ENCODE results near the gene PPP2R2C.

The PPP2R2C gene

GRCh38 chr4:6278801-6279197 is 193.6 kb downstream of the PPP2R2C start:
- FAIRE-seq (peak; percentile 92), DNase-seq (ENCODE audit: insufficient read length, low spot score) (peak; percentile 76)
- TF ChIP-seq PAX5 (IDR thresholded peaks at IDR 0.05; ENCODE audit: insufficient read depth, low read length, severe bottlenecking) (no peak), POLR2AphosphoS5 (IDR thresholded peaks at IDR 0.05; ENCODE audit: low read depth, low read length) (no peak), TAF1 (IDR thresholded peaks at IDR 0.05; ENCODE audit: low read depth, low read length) (no peak), POLR2A (IDR thresholded peaks at IDR 0.05; ENCODE audit: low read depth, low read length) (no peak), SPI1 (IDR thresholded peaks at IDR 0.05; ENCODE audit: low read depth, low read length) (peak; percentile 80)

- DNase-seq (ENCODE audit: insufficient read length, low spot score): no peak
- no peak for TF ChIP-seq POLR2A (IDR thresholded peaks at IDR 0.05; ENCODE audit: low read depth, low read length)
- peak; percentile 52 for FAIRE-seq
Measured at GRCh38 chr4:6277935-6278800, 194.2 kb downstream of the PPP2R2C start.

- no peak for FAIRE-seq
- DNase-seq (ENCODE audit: insufficient read length, low spot score): no peak
- TF ChIP-seq POLR2AphosphoS5 (IDR thresholded peaks at IDR 0.05; ENCODE audit: low read depth, low read length): no peak
- TF ChIP-seq POLR2A (IDR thresholded peaks at IDR 0.05; ENCODE audit: low read depth, low read length): no peak
- TF ChIP-seq POU2F2 (IDR thresholded peaks at IDR 0.05; ENCODE audit: low read depth, low read length): no peak
- no peak for TF ChIP-seq SPI1 (IDR thresholded peaks at IDR 0.05; ENCODE audit: low read depth, low read length)
- TF ChIP-seq TAF1 (IDR thresholded peaks at IDR 0.05; ENCODE audit: low read depth, low read length): no peak
- TF ChIP-seq PAX5 (IDR thresholded peaks at IDR 0.05; ENCODE audit: insufficient read depth, low read length, severe bottlenecking): no peak
Measured at GRCh38 chr4:6277139-6277802, 195.1 kb downstream of the PPP2R2C start.

GRCh38 chr4:6275898-6276806 is 196.3 kb downstream of the PPP2R2C start:
- no peak for TF ChIP-seq POU2F2 (IDR thresholded peaks at IDR 0.05; ENCODE audit: low read depth, low read length)
- TF ChIP-seq SPI1 (IDR thresholded peaks at IDR 0.05; ENCODE audit: low read depth, low read length): no peak
- TF ChIP-seq PAX5 (IDR thresholded peaks at IDR 0.05; ENCODE audit: insufficient read depth, low read length, severe bottlenecking): no peak
- no peak for TF ChIP-seq POLR2AphosphoS5 (IDR thresholded peaks at IDR 0.05; ENCODE audit: low read depth, low read length)
- TF ChIP-seq POLR2A (IDR thresholded peaks at IDR 0.05; ENCODE audit: low read depth, low read length): no peak
- TF ChIP-seq TAF1 (IDR thresholded peaks at IDR 0.05; ENCODE audit: low read depth, low read length): no peak
- no peak for FAIRE-seq

GRCh38 chr4:6275351-6275750 is 197.1 kb downstream of the PPP2R2C start:
- no peak for DNase-seq (ENCODE audit: insufficient read length, low spot score)
- FAIRE-seq: peak; percentile 16
- no peak for TF ChIP-seq PAX5 (IDR thresholded peaks at IDR 0.05; ENCODE audit: insufficient read depth, low read length, severe bottlenecking)
- no peak for TF ChIP-seq SPI1 (IDR thresholded peaks at IDR 0.05; ENCODE audit: low read depth, low read length)
- no peak for TF ChIP-seq POU2F2 (IDR thresholded peaks at IDR 0.05; ENCODE audit: low read depth, low read length)
- no peak for TF ChIP-seq POLR2A (IDR thresholded peaks at IDR 0.05; ENCODE audit: low read depth, low read length)
- TF ChIP-seq TAF1 (IDR thresholded peaks at IDR 0.05; ENCODE audit: low read depth, low read length): no peak
- TF ChIP-seq POLR2AphosphoS5 (IDR thresholded peaks at IDR 0.05; ENCODE audit: low read depth, low read length): no peak

More at GRCh38 chr4:6275898-6276806, 196.3 kb downstream of the PPP2R2C start:
- DNase-seq (ENCODE audit: insufficient read length, low spot score): no peak

GRCh38 chr4:6273661-6273990 is 198.8 kb downstream of the PPP2R2C start:
- DNase-seq (ENCODE audit: insufficient read length, low spot score) (no peak), FAIRE-seq (no peak)
- TF ChIP-seq POLR2AphosphoS5 (IDR thresholded peaks at IDR 0.05; ENCODE audit: low read depth, low read length) (no peak), TAF1 (IDR thresholded peaks at IDR 0.05; ENCODE audit: low read depth, low read length) (no peak)

GRCh38 chr4:6272863-6273660 is 199.4 kb downstream of the PPP2R2C start:
- FAIRE-seq: peak; percentile 16
- TF ChIP-seq TAF1 (IDR thresholded peaks at IDR 0.05; ENCODE audit: low read depth, low read length) (no peak), SPI1 (IDR thresholded peaks at IDR 0.05; ENCODE audit: low read depth, low read length) (no peak), POLR2AphosphoS5 (IDR thresholded peaks at IDR 0.05; ENCODE audit: low read depth, low read length) (no peak), PAX5 (IDR thresholded peaks at IDR 0.05; ENCODE audit: insufficient read depth, low read length, severe bottlenecking) (no peak), POU2F2 (IDR thresholded peaks at IDR 0.05; ENCODE audit: low read depth, low read length) (no peak), POLR2A (IDR thresholded peaks at IDR 0.05; ENCODE audit: low read depth, low read length) (no peak)

GRCh38 chr4:6271701-6272465 is 200.5 kb downstream of the PPP2R2C start:
- TF ChIP-seq TAF1 (IDR thresholded peaks at IDR 0.05; ENCODE audit: low read depth, low read length) (no peak), POLR2AphosphoS5 (IDR thresholded peaks at IDR 0.05; ENCODE audit: low read depth, low read length) (no peak), POU2F2 (IDR thresholded peaks at IDR 0.05; ENCODE audit: low read depth, low read length) (no peak), PAX5 (IDR thresholded peaks at IDR 0.05; ENCODE audit: insufficient read depth, low read length, severe bottlenecking) (no peak), SPI1 (IDR thresholded peaks at IDR 0.05; ENCODE audit: low read depth, low read length) (no peak), POLR2A (IDR thresholded peaks at IDR 0.05; ENCODE audit: low read depth, low read length) (no peak)
- no peak for FAIRE-seq
- DNase-seq (ENCODE audit: insufficient read length, low spot score): no peak

More at GRCh38 chr4:6272863-6273660, 199.4 kb downstream of the PPP2R2C start:
- no peak for DNase-seq (ENCODE audit: insufficient read length, low spot score)
